ENCODE data around the gene MAGI2.

The MAGI2 gene

GRCh38 chr7:78967046-78967445, 486.4 kb downstream of the MAGI2 start:
- DNase-seq (no peak), ATAC-seq (replicated peaks) (no peak)
- no peak overlapping the region for H3K4me3 Mint-ChIP-seq
- no peaks in the 10 kb centered on the region for H3K27me3 Mint-ChIP-seq
- H3K27ac Mint-ChIP-seq: no peak overlapping the region
- H3K4me1 Mint-ChIP-seq (ENCODE audit: low read depth in 2 of 2): no peaks in the 10 kb centered on the region
- no peaks in the 10 kb centered on the region for H3K36me3 Mint-ChIP-seq (ENCODE audit: insufficient read depth)
- peaks cover 5 to 8% of the 10 kb centered on the region in 2 donors for H3K9me3 Mint-ChIP-seq

GRCh38 chr7:78959477-78959876, 494.0 kb downstream of the MAGI2 start:
- H3K36me3 Mint-ChIP-seq (ENCODE audit: insufficient read depth): no peaks in the 10 kb centered on the region
- H3K4me1 Mint-ChIP-seq (ENCODE audit: low read depth in 2 of 2): no peaks in the 10 kb centered on the region
- no peaks in the 10 kb centered on the region for H3K27me3 Mint-ChIP-seq
- H3K9me3 Mint-ChIP-seq: peaks cover 5% of the 10 kb centered on the region in 2 donors
- no peak overlapping the region for H3K4me3 Mint-ChIP-seq
- ATAC-seq (replicated peaks) (no peak), DNase-seq (no peak)
- H3K27ac Mint-ChIP-seq: no peak overlapping the region

GRCh38 chr7:78955329-78955728, 498.1 kb downstream of the MAGI2 start:
- no peak overlapping the region for H3K27ac Mint-ChIP-seq
- H3K9me3 Mint-ChIP-seq: peaks cover 6 to 13% of the 10 kb centered on the region in 2 donors
- no peak for DNase-seq
- H3K27me3 Mint-ChIP-seq: no peaks in the 10 kb centered on the region
- H3K4me3 Mint-ChIP-seq: no peak overlapping the region
- H3K4me1 Mint-ChIP-seq (ENCODE audit: low read depth in 2 of 2): no peaks in the 10 kb centered on the region
- no peak for ATAC-seq (replicated peaks)
- no peaks in the 10 kb centered on the region for H3K36me3 Mint-ChIP-seq (ENCODE audit: insufficient read depth)

- Mint-ChIP-seq H3K9me3 (peaks cover 7 to 13% of the 10 kb centered on the region in 2 donors), H3K4me1 (ENCODE audit: low read depth in 2 of 2) (no peaks in the 10 kb centered on the region), H3K27ac (no peak overlapping the region), H3K27me3 (no peaks in the 10 kb centered on the region), H3K36me3 (ENCODE audit: insufficient read depth) (no peaks in the 10 kb centered on the region), H3K4me3 (no peak overlapping the region)
- no peak for ATAC-seq (replicated peaks)
- DNase-seq: no peak
Observed at GRCh38 chr7:78953726-78954363, 499.6 kb downstream of the MAGI2 start.

- no peak overlapping the region for H3K4me3 Mint-ChIP-seq
- ATAC-seq (replicated peaks) (no peak), DNase-seq (no peak)
- no peaks in the 10 kb centered on the region for H3K27me3 Mint-ChIP-seq
- no peaks in the 10 kb centered on the region for H3K36me3 Mint-ChIP-seq (ENCODE audit: insufficient read depth)
- no peak overlapping the region for H3K27ac Mint-ChIP-seq
- H3K4me1 Mint-ChIP-seq (ENCODE audit: low read depth in 2 of 2): no peaks in the 10 kb centered on the region
- H3K9me3 Mint-ChIP-seq: peaks cover 7 to 13% of the 10 kb centered on the region in 2 donors
Observed at GRCh38 chr7:78953090-78953489, 500.4 kb downstream of the MAGI2 start.

GRCh38 chr7:78939669-78940068, 513.8 kb downstream of the MAGI2 start:
- Mint-ChIP-seq H3K27me3 (no peaks in the 10 kb centered on the region), H3K27ac (no peak overlapping the region), H3K4me1 (ENCODE audit: low read depth in 2 of 2) (no peaks in the 10 kb centered on the region), H3K9me3 (peaks cover 11 to 26% of the 10 kb centered on the region in 2 donors), H3K4me3 (no peak overlapping the region), H3K36me3 (ENCODE audit: insufficient read depth) (no peaks in the 10 kb centered on the region)
- DNase-seq (no peak), ATAC-seq (replicated peaks) (no peak)

- DNase-seq (no peak), ATAC-seq (replicated peaks) (no peak)
- no peaks in the 10 kb centered on the region for H3K4me1 Mint-ChIP-seq (ENCODE audit: low read depth in 2 of 2)
- peaks cover 0 to 14% of the 10 kb centered on the region in 2 donors for H3K9me3 Mint-ChIP-seq
- no peaks in the 10 kb centered on the region for H3K27me3 Mint-ChIP-seq
- H3K4me3 Mint-ChIP-seq: no peak overlapping the region
- H3K27ac Mint-ChIP-seq: no peak overlapping the region
- no peaks in the 10 kb centered on the region for H3K36me3 Mint-ChIP-seq (ENCODE audit: insufficient read depth)
Observed at GRCh38 chr7:78924581-78924980, 528.9 kb downstream of the MAGI2 start.

- Mint-ChIP-seq H3K27ac (no peak overlapping the region), H3K4me3 (no peak overlapping the region), H3K27me3 (no peaks in the 10 kb centered on the region), H3K9me3 (peaks cover 8 to 15% of the 10 kb centered on the region in 2 donors), H3K36me3 (ENCODE audit: insufficient read depth) (no peaks in the 10 kb centered on the region), H3K4me1 (ENCODE audit: low read depth in 2 of 2) (no peaks in the 10 kb centered on the region)
- DNase-seq (no peak), ATAC-seq (replicated peaks) (no peak)
Observed at GRCh38 chr7:78912781-78913180, 540.7 kb downstream of the MAGI2 start.

GRCh38 chr7:78906735-78907134, 546.7 kb downstream of the MAGI2 start:
- Mint-ChIP-seq H3K27ac (no peak overlapping the region), H3K4me1 (ENCODE audit: low read depth in 2 of 2) (no peaks in the 10 kb centered on the region), H3K27me3 (no peaks in the 10 kb centered on the region), H3K9me3 (peaks cover 8 to 10% of the 10 kb centered on the region in 2 donors), H3K4me3 (no peak overlapping the region), H3K36me3 (ENCODE audit: insufficient read depth) (no peaks in the 10 kb centered on the region)
- DNase-seq (no peak), ATAC-seq (replicated peaks) (no peak)

- DNase-seq (no peak), ATAC-seq (replicated peaks) (no peak)
- Mint-ChIP-seq H3K4me1 (ENCODE audit: low read depth in 2 of 2) (no peaks in the 10 kb centered on the region), H3K27me3 (no peaks in the 10 kb centered on the region), H3K4me3 (no peak overlapping the region), H3K36me3 (ENCODE audit: insufficient read depth) (no peaks in the 10 kb centered on the region), H3K9me3 (peaks cover 8 to 12% of the 10 kb centered on the region in 2 donors), H3K27ac (no peak overlapping the region)
Observed at GRCh38 chr7:78905436-78905835, 548.0 kb downstream of the MAGI2 start.

GRCh38 chr7:78904983-78905382, 548.5 kb downstream of the MAGI2 start:
- no peaks in the 10 kb centered on the region for H3K4me1 Mint-ChIP-seq (ENCODE audit: low read depth in 2 of 2)
- H3K4me3 Mint-ChIP-seq: no peak overlapping the region
- no peak overlapping the region for H3K27ac Mint-ChIP-seq
- DNase-seq (no peak), ATAC-seq (replicated peaks) (no peak)
- no peaks in the 10 kb centered on the region for H3K36me3 Mint-ChIP-seq (ENCODE audit: insufficient read depth)
- peaks cover 12 to 16% of the 10 kb centered on the region in 2 donors for H3K9me3 Mint-ChIP-seq
- H3K27me3 Mint-ChIP-seq: no peaks in the 10 kb centered on the region

- H3K36me3 Mint-ChIP-seq (ENCODE audit: insufficient read depth): no peaks in the 10 kb centered on the region
- no peak overlapping the region for H3K4me3 Mint-ChIP-seq
- H3K9me3 Mint-ChIP-seq: peaks cover 8 to 9% of the 10 kb centered on the region in 2 donors
- no peak overlapping the region for H3K27ac Mint-ChIP-seq
- H3K27me3 Mint-ChIP-seq: no peaks in the 10 kb centered on the region
- DNase-seq (no peak), ATAC-seq (replicated peaks) (no peak)
- no peaks in the 10 kb centered on the region for H3K4me1 Mint-ChIP-seq (ENCODE audit: low read depth in 2 of 2)
Observed at GRCh38 chr7:78901566-78901965, 551.9 kb downstream of the MAGI2 start.

GRCh38 chr7:78900806-78901205, 552.7 kb downstream of the MAGI2 start:
- no peak for DNase-seq
- no peak overlapping the region for H3K27ac Mint-ChIP-seq
- no peaks in the 10 kb centered on the region for H3K4me1 Mint-ChIP-seq (ENCODE audit: low read depth in 2 of 2)
- no peaks in the 10 kb centered on the region for H3K27me3 Mint-ChIP-seq
- H3K9me3 Mint-ChIP-seq: peaks cover 7 to 8% of the 10 kb centered on the region in 2 donors
- H3K36me3 Mint-ChIP-seq (ENCODE audit: insufficient read depth): no peaks in the 10 kb centered on the region
- no peak for ATAC-seq (replicated peaks)
- no peak overlapping the region for H3K4me3 Mint-ChIP-seq

- no peak overlapping the region for H3K4me3 Mint-ChIP-seq
- H3K27me3 Mint-ChIP-seq: no peaks in the 10 kb centered on the region
- ATAC-seq (replicated peaks) (no peak), DNase-seq (no peak)
- peaks cover 6 to 12% of the 10 kb centered on the region in 2 donors for H3K9me3 Mint-ChIP-seq
- no peak overlapping the region for H3K27ac Mint-ChIP-seq
- H3K4me1 Mint-ChIP-seq (ENCODE audit: low read depth in 2 of 2): no peaks in the 10 kb centered on the region
- H3K36me3 Mint-ChIP-seq (ENCODE audit: insufficient read depth): no peaks in the 10 kb centered on the region
Observed at GRCh38 chr7:78895393-78895792, 558.1 kb downstream of the MAGI2 start.

All from effector memory CD8-positive, alpha-beta T cell (primary cell).